HG03039 (cell line): ENCODE results near the gene TLN1.

Source experiments
- ATAC-seq: cut with Tn5 transposase; IDR thresholded peaks from one replicate; pipeline ENCODE4 v1.9.1; 2021; ENCODE audit warnings: mild to moderate bottlenecking, moderate library complexity; ENCODE audit not compliant: unreplicated experiment

Gene TLN1

DNA sequence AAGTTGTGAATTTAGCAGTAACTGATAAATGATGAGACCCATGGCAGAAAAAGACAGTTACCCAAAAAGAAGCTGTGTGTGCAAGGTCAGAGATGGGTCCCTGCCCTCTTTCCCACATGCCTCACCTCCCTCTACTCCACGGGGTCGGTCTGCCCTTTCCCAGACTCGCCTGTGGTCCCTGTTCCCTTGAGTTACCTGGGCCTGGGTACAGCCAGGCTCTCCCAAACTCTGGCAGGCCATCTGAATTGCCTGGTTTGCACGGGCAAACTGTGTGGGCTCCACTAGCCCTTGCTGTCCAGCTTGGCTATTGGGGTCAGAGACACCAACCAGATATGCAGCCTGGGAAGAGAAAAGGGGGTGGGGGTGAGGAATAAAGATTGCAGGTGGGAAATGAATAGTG lies 23.8 kb downstream of the TLN1 start:
- ATAC-seq: no peak

GRCh38 chr9:35706951-35707350 lies 25.0 kb downstream of the TLN1 start:
- no peak for ATAC-seq

GRCh38 chr9:35705836-35706430 lies 26.1 kb downstream of the TLN1 start:
- ATAC-seq: no peak

- no peak for ATAC-seq
Measured at GRCh38 chr9:35705372-35705771, 26.6 kb downstream of the TLN1 start.

DNA sequence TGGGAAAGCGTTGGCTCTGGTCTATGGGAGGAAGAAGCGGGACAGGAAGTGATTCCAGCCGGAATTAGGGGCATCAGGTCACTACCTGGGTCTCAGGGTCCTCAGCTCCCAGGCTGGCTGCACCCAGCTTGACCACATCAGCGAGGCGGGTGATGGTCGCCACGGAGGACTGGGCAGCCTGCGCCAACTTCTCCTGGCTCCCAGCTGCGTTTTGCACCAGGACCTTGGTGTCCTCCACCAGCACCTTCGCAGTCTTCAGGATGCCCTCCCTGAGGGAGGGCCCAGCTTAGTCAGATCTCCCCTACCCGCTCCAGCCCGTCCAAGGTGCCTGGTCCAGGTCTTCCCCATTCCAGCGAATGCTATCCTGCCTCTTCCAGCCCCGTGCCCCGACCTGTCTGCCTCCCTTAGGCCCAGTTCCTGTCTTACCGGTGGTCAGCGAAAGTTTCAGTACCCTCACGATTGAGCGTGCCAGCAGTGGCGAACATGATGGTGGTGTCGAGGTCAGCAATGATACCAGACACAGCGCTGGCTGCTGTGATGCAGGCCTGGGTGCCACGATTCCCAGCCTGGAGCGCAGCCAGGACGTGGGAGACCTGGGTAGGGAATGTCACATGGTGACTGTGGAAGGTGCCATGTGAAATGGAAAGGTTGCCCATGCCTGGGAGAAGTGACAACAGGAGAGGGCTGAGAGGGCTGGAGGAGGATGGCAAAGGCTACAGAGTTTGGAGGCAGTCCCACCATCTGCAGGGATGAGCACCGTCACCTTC lies 27.9 kb downstream of the TLN1 start:
- ATAC-seq: no peak

GRCh38 chr9:35702696-35703095 lies 29.3 kb downstream of the TLN1 start:
- ATAC-seq: no peak

- ATAC-seq: no peak
Measured at GRCh38 chr9:35700942-35701341, 31.1 kb downstream of the TLN1 start.

DNA sequence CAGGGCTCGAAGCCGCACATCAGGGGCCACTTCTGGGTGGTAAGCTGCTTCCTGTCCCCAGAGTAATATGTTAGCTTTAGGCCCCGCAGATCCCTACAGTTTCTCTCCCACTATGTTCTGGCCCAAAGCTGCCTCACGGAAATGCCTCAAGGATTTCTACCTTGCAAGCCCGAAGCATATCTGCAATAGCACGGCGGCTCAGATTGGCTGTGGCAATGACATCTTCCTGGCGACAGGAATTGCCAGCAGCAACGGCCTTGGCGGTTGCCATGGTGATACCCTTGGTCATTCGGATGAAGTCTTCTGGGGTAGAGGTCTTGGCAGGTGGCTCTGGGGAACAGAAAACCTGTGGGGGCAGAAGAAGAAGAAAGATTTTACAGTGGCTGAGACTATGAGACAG lies 32.0 kb downstream of the TLN1 start:
- no peak for ATAC-seq

- no peak for ATAC-seq
Measured at GRCh38 chr9:35698231-35698630, 33.8 kb downstream of the TLN1 start.

GRCh38 chr9:35697486-35697885 lies 34.5 kb downstream of the TLN1 start:
- no peak for ATAC-seq

GRCh38 chr9:35696520-35697215 lies 35.3 kb downstream of the TLN1 start:
- ATAC-seq: peak; percentile 56

GRCh38 chr9:35695943-35696401 lies 36.0 kb downstream of the TLN1 start:
- ATAC-seq: no peak

DNA sequence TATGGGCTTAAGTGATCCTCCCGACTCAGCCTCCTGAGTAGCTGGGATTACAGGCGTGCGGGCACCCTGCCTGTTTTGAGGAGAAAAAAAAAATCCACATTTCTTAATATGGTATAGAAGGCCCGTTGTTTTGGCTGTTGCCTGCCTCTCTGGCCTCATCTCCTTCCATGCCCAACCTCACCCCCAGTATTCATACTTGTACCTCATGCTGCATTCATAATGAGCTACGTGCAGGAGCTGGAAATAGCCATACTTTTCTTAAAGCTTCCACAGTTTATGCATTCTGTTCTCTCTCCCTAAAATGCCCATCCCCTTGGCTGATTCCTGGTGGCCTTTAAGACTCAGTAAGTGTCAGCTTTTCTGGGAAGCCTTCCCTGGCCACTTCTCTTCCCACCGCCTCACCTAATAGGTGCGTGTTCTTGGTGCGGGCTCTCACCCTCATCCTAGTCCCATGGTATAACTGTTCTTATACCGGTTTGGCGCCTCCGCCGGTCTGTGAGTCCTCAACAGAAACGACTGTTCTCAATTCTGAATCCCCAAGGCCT lies 40.2 kb downstream of the TLN1 start:
- no peak for ATAC-seq

- ATAC-seq: no peak
Measured at GRCh38 chr9:35691334-35691650, 40.7 kb downstream of the TLN1 start.

GRCh38 chr9:35690614-35691333 lies 41.2 kb downstream of the TLN1 start:
- no peak for ATAC-seq

DNA sequence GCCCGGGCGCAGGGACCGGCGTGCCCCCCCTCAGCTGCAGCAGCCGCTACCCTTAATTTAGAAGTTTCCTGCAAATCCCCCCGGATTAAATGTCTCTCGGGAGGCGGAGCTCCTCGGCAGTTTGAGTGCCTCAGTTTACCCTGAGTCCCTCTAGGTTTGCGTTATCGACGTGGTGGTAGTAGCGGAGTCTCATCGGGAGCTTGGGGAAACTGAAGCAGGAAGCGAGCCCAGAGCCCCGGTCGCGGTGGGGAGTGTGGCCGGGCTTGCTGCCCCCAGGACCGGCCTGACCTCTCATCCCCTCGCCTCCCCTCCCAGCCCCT lies 41.7 kb downstream of the TLN1 start:
- ATAC-seq: no peak

DNA sequence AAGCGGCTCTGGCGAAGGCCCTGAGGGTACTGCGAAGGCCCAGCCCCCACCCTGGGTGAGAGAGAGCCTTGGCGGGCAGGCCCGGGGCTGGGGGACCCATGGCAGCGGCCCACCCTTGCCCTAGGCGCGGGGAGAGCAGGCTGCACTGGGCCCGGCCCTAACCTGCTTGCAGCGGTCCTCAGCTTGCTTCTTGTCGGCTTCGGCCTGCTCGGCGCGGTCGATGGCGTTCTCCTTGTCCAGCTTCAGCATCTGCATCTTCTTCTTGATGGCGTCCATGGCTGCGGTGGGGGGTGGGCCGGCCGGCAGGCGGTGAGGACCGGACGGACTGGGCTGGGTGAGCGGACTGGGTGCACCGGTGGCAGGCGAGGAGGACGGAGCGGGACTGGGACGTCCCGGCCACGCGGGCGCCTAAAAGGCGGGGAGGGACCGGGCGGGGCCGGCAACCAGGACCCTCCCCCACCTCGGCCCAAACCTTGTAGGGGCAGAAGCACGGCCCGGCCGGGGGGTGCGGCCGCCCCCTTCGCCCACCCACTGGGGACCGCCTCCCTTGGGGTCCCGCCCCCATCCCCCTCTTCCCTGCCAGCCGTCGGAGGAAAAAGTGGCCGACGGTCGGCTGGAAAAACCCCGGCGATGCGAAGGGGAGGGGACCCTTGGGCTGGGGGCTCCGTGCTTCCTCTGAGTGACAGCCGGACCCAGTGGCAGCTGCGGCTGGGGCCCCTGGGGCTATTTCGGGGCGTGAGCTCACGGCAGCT lies 42.3 kb downstream of the TLN1 start, which contains the start of gene TPM2:
TPM2 (minus strand) TSS at position 384 of the 752 bp plus-strand sequence; CDS start at position 276, 108 bp downstream.
- no peak for ATAC-seq

- ATAC-seq: no peak
Measured at GRCh38 chr9:35688558-35689541, 43.1 kb downstream of the TLN1 start.

DNA sequence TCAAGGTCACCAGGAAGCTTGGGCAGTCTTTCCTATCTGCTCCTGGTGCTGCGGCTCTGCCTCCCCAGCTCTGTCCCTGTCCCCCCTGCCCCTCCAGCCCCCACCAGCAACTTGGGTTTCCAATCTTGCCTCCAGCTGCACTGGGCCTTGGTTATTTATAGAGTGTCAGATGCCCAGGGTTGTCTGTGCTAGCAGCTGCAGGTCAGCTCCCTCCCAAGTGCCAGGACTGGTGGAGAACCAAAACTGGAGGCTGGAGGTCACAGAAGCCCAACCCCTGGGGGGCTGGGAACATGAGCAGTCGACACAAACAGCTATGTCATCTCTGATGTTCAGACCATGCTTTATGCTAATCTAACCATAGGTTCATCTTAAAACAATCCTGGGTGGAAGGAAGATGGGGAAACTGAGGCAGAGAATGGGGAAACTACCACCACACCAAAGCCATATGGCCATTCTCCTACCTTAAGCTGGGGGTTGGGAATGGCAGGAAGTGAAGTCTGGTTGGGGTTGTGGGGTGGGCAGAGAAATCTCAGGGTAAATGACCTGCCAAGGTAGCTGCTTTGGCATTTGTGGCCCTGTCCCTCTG lies 43.9 kb downstream of the TLN1 start:
- no peak for ATAC-seq
